C1 segment of cervical spinal cord (tissue), 14 donors: ENCODE measurements around the gene USP3.

Experiments
- DNase-seq, 14 donors: peaks; one replicate each; lab custom pipeline; 2025; lab: John Stamatoyannopoulos, UW

USP3 gene, protein sequence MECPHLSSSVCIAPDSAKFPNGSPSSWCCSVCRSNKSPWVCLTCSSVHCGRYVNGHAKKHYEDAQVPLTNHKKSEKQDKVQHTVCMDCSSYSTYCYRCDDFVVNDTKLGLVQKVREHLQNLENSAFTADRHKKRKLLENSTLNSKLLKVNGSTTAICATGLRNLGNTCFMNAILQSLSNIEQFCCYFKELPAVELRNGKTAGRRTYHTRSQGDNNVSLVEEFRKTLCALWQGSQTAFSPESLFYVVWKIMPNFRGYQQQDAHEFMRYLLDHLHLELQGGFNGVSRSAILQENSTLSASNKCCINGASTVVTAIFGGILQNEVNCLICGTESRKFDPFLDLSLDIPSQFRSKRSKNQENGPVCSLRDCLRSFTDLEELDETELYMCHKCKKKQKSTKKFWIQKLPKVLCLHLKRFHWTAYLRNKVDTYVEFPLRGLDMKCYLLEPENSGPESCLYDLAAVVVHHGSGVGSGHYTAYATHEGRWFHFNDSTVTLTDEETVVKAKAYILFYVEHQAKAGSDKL

DNA sequence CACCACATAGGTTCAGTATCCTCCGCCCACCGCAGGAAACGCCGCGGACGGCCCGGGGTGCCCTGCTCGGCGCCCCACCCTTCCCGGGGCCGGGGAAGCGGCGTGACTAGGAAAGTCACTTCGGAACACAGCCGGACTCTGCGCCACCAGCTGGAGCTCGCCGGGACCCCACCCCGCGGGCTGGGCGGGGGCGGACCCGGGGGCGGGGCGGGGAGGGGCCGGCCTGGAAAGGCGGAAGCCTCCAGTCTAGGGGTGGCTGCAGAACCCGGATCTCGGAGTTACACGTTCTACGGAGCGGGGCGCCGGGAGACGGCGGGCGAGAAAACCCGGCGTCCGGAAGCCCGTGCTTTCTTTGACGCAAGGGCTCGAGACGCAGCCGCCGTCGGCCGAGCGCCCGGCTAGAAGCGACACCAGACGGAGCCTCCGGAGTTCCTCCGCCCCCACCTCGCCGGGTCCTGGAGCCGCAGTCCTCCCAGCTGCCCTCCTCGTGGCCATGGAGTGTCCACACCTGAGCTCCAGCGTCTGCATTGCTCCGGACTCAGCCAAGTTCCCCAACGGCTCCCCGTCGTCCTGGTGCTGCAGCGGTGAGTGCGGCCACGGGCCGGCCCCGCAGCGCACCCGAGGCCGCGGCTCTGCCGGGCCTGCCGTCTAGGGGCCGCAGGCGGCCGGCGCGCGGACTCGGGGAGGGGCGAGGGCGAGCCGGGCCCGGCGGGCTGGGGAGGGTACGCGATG, at the start of gene USP3:
USP3 (plus strand) TSS at position 347 of the 732 bp plus-strand sequence; CDS start at position 494, 147 bp downstream.
- peak; percentile 68 to 95 (median 91) for DNase-seq

DNA sequence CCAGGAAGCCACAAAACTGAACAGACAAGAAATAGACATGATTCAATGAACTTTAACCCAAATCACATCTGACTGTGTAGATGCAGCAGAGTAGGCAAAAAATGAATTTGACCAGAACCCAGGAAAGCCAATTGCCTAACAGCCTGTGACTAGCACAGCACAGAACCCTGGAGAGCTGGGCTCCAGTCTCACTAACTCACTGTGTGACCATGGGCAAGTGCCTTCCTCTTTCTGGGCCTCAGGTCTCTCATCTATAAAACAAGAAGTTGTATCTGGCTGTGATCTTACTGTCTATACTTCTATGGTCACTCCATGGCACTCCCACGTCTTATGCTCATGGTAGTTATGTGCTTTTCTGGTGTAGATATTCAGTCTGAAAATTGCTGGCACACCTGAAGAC, 48.1 kb upstream of the USP3 start:
- no peak for DNase-seq

- DNase-seq = peak in 1 of 14 donors; percentile 13
These were observed 47.0 kb upstream of the USP3 start for GRCh38 chr15:63457379-63457778.

DNA sequence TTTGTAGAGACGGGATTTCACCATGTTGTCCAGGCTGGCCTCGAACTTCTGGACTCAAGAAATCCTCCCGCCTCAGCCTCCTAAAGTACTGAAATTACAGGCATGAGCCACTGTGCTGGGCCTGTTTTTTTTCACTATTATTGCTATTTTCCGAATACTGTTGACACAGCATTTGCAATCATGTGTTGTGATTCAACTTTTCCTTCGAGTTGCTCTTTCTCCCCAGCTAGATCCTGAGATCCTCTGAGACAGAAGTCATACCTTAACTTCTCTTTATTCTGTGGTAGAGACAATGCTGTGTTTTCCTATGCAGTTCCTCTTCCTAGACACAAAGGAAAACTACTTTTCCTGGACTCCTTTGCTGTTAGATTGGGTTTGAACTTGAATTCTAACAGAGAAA, 46.4 kb upstream of the USP3 start:
- no peak for DNase-seq

DNA sequence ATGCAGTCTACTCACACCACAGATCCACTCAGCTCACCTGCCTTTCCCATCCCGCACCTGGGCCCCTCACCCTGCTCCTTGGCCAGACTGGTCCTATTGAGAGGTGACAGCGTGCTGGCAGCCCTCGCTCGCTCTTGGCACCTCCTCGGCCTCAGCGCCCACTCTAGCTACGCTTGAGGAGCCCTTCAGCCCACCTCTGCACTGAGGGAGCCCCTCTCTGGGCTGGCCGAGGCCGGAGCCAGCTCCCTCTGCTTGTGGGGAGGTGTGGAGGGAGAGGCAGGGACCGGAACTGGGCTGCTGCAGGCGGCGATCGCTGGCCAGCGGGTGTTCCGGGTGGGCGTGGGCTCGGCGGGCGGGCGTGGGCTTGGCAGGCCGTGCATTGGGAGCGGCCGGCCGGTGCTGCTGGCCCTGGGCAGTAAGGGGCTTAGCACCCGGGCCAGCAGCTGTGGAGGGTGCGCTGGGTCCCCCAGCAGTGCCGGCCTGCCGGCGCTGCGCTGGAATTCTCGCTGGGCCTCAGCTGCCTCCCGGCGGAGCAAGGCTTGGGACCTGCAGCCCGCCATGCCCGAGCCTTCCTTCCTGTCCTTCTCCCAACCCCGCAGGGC, 45.5 kb upstream of the USP3 start:
- DNase-seq = no peak

GRCh38 chr15:63460210-63461155, 43.9 kb upstream of the USP3 start:
- DNase-seq = no peak

DNA sequence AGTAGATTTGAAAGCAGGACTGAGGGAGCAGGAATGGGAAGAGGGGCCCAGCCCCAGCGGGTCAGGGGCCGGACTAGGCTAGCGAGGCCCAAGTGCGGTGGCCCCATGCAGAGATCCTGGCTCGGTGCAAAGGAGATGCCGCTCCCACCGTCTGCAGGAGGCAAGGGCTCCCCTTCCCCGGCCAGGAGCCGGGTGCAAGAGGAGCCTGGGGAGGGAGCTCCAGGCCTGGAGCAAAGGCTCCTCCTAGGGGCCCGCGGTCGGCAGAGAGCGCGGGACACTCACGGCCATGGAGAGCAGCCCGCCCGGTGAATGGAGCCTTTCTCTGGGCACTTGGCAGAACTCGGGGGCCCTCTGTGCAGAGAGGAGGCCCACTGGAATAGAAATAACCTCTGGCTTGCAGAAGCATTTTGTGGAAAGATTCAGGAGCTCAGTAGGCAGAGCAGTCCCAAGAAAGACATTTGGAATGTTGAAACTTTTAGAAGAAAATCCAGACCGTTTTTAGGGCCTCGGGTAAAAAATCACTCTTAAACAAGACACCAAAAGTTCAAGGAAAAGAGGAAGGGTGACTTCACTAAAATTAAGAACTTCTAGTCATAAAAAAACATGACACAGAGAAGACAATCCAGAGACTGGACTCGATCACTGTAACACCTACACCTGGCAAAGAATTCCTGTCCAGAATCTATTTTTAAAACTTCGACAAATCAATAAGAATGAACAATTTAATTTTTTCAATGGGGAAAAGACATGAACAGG, 43.0 kb upstream of the USP3 start:
- DNase-seq = peak in 10 of 14 donors; percentile 18 to 71 (median 46)

DNA sequence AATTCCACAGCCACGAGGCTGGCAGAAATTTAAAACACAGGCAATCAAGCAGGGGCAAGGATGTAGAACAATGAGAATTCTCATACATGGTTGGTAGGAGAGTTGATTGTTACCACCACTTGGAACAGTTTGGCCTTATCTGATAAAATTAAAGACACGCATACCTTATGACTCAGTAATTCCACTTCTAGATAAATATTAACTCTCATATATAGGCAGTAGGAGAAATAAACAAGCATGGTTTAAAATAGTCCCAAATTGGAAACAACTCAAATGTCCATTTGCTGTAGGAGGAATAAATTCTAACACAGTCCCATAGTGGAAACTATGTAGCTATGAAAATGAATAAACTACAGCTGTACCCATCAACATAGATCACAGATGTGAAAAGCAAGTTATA, 42.3 kb upstream of the USP3 start:
- DNase-seq = no peak

DNA sequence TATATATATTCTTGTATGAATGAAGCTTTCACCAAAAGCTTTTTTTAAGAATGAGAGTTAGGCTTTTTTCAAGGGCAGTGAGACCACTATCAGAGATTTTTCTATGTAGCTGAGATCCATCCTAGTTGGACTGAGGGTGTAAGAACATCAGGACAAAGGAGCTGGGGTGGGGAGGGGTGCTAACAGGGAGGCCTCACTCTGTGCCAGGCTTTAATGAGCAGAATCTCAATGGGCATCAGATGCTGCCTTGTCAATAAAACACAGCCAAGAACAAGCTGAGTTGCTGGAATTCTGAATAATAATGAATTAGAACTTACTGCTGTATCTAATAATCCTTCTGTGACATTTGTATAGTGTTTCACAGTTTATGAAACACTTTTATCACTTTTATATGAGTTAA, 41.4 kb upstream of the USP3 start:
- peak in 2 of 14 donors; percentile 5 to 10 for DNase-seq

DNA sequence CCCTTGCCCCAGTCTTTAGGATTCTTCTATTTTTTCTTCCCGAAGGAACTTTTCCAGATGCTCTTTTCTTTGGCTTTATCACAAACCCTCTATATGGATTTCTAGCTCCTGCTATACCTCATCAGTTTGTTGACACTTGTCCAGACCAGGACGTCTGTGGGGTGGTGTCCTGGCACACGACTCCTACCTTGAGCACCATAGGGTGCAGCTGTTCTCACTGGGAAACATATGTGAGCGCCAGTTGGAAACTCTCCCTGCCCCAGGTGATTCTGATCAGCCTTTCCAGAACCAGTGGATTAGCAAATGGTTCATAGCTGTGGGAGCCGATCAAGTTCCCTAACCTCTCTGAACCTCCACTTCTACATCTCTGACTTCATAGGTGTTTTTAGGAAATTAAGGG, 40.6 kb upstream of the USP3 start:
- DNase-seq = no peak

- no peak for DNase-seq
These were observed 39.3 kb upstream of the USP3 start for GRCh38 chr15:63465104-63465503.

- DNase-seq = peak in 5 of 14 donors; percentile 14 to 32 (median 19)
These were observed 37.8 kb upstream of the USP3 start for GRCh38 chr15:63466378-63467192.

DNA sequence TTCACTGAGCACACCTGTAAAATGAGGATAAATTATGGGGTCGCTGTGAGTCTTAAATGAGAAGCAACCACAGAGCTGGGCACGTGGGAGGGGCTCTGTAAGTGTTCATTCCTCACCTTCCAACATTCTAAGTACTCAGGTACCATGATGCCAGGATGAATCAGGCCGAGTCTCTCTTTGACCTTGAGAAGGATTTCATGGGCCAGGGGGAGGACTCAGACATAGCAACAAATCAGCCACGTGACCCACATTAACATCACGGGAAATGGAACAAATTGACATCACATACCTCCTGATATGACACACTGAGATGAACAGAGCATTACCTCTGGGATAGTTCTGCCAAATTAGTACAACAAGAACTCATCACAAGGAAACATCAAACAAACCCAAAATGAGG, 35.2 kb upstream of the USP3 start:
- no peak for DNase-seq

GRCh38 chr15:63469984-63470383, 34.4 kb upstream of the USP3 start:
- DNase-seq = no peak

- DNase-seq = no peak
These were observed 31.2 kb upstream of the USP3 start for GRCh38 chr15:63473007-63473748.

DNA sequence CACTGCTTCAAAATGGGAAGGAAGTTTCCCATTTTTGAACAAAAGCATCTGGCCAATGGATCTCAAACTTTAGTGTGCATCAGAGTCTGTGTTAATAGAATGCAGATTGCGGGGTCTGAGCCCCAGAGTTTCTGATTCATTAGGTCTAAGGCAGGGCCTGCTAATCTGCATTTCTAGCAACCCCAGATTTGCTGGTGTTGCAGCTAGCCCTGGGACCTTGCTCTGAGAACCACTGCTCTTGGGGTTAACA, 30.7 kb upstream of the USP3 start:
- no peak for DNase-seq

- no peak for DNase-seq
These were observed 30.2 kb upstream of the USP3 start for GRCh38 chr15:63473999-63474809.

DNA sequence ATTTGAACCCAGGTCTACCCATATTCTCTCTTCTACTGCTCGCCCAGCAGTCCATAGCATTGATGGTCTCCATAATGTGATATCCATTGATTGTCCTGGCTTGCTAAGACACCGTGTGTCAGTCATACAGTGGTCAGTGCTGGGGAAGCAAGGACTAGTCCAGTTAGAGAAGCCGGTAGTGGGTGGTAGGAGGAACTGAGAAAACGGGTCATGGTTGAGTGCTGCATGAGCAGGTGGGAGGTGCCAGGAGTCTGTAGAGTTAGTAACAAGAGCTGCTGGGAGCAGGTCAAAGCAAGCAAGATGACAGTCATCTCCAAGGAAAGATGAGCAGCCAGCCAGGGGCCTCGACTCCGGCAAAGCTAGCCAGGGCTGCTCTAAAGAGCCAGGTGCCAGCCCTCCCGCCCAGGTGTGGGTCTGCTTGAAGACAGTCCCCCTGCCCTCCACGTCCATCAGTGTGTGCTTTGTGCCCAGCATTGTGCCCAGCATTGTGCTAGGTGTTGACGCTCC, 29.5 kb upstream of the USP3 start:
- no peak for DNase-seq
